ENCODE data around the gene LCA5L. TPM values are rescaled to one million over a fixed set of nuclear protein-coding genes. Genes with fewer than 3 reads are reported as not detected.

LCA5L gene
- total and polyA plus RNA-seq, 10 of the 15 experiments (the other 5 are each of a cell fraction or from before 2014, with no cell fraction given): 0.18 to 0.55 (median 0.27) TPM; not detected in 2

- Histone ChIP-seq H3K4me1 (ENCODE audit: control insufficient read depth, insufficient read depth, low read length) (no peaks in the 10 kb centered on the region), H3K36me3 (ENCODE audit: control insufficient read depth in 2 of 2, insufficient read depth in 2 of 2, low read length in 1 of 2) (no peaks in the 10 kb centered on the region), H3K27me3 (replicated peaks in 1 of 2; ENCODE audit: control insufficient read depth in 2 of 2, insufficient read depth in 2 of 2, low read length in 1 of 2) (no peaks in the 10 kb centered on the region), H2AFZ (ENCODE audit: control insufficient read depth, low read depth, low read length) (no peak overlapping the region), H3K9me3 (replicated peaks; ENCODE audit: control insufficient read depth, insufficient read depth, low read length) (no peaks in the 10 kb centered on the region), H3K4me2 (ENCODE audit: control insufficient read depth, insufficient read depth) (no peak overlapping the region), H3K9ac (ENCODE audit: control insufficient read depth, insufficient read depth, low read length) (no peak overlapping the region), H4K20me1 (ENCODE audit: control insufficient read depth, insufficient read depth) (no peaks in the 10 kb centered on the region), H3K4me3 (no peak overlapping the region), H3K27ac (ENCODE audit: control insufficient read depth, insufficient read depth) (no peak overlapping the region), H3K79me2 (ENCODE audit: control insufficient read depth, insufficient read depth, low read length) (no peaks in the 10 kb centered on the region)
- in situ Hi-C loops (cut with MboI): no loop called here
- BruUV-seq (replicated peaks): no TSS peak
- no peak for ATAC-seq
- 42% methylated on average over 4 of the region's 4 CpGs for WGBS (ENCODE audit: insufficient coverage, insufficient replicate concordance, low lambda C conversion rate, missing lambda C conversion rate)
- POLR2A ChIA-PET: interaction anchor here (1.4 kb wide), 1 partner anchor 10 kb away, joined by 3 read pairs; no protein-coding TSS in a partner anchor
- no peak for FAIRE-seq
- no peak for DNase-seq (ENCODE audit: low read depth, low spot score)
- RAD21 ChIA-PET (ENCODE audit: unreplicated experiment): no interaction called here
- intact Hi-C loops (cut with micrococcal nuclease; ENCODE audit: unreplicated experiment): no loop called here
- CTCF ChIA-PET: interaction anchor here (1.2 to 2.3 kb wide), 3 partner anchors 10 to 19 kb away, joined by 3 to 8 read pairs (median 4); no protein-coding TSS in a partner anchor
- SMC1A ChIA-PET (ENCODE audit: uncharacterized antibody, unreplicated experiment): no interaction called here
- TF ChIP-seq BRCA1 (IDR thresholded peaks at IDR 0.05; ENCODE audit: low read depth, low read length): no peak
- no peak for TF ChIP-seq KDM1A (IDR thresholded peaks at IDR 0.05; ENCODE audit: borderline replicate concordance)
- no peak for TF ChIP-seq FOXK2 (IDR thresholded peaks at IDR 0.05)
- no peak for TF ChIP-seq MLLT1 (IDR thresholded peaks at IDR 0.05)
- TF ChIP-seq IKZF2 (IDR thresholded peaks at IDR 0.05): no peak
- TF ChIP-seq IRF4 (IDR thresholded peaks at IDR 0.05; ENCODE audit: low read depth, low read length): no peak
- no peak for TF ChIP-seq STAT1 (conservative IDR thresholded peaks at IDR 0.05)
- TF ChIP-seq, protein P1, sequence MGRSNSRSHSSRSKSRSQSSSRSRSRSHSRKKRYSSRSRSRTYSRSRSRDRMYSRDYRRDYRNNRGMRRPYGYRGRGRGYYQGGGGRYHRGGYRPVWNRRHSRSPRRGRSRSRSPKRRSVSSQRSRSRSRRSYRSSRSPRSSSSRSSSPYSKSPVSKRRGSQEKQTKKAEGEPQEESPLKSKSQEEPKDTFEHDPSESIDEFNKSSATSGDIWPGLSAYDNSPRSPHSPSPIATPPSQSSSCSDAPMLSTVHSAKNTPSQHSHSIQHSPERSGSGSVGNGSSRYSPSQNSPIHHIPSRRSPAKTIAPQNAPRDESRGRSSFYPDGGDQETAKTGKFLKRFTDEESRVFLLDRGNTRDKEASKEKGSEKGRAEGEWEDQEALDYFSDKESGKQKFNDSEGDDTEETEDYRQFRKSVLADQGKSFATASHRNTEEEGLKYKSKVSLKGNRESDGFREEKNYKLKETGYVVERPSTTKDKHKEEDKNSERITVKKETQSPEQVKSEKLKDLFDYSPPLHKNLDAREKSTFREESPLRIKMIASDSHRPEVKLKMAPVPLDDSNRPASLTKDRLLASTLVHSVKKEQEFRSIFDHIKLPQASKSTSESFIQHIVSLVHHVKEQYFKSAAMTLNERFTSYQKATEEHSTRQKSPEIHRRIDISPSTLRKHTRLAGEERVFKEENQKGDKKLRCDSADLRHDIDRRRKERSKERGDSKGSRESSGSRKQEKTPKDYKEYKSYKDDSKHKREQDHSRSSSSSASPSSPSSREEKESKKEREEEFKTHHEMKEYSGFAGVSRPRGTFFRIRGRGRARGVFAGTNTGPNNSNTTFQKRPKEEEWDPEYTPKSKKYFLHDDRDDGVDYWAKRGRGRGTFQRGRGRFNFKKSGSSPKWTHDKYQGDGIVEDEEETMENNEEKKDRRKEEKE (IDR thresholded peaks at IDR 0.05): no peak
- no peak for TF ChIP-seq RUNX3 (IDR thresholded peaks at IDR 0.05; ENCODE audit: low read length)
- no peak for TF ChIP-seq RAD51 (IDR thresholded peaks at IDR 0.05)
- TF ChIP-seq, protein P2, sequence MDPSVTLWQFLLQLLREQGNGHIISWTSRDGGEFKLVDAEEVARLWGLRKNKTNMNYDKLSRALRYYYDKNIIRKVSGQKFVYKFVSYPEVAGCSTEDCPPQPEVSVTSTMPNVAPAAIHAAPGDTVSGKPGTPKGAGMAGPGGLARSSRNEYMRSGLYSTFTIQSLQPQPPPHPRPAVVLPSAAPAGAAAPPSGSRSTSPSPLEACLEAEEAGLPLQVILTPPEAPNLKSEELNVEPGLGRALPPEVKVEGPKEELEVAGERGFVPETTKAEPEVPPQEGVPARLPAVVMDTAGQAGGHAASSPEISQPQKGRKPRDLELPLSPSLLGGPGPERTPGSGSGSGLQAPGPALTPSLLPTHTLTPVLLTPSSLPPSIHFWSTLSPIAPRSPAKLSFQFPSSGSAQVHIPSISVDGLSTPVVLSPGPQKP (IDR thresholded peaks at IDR 0.05; ENCODE audit: low read depth, low read length): no peak
- TF ChIP-seq CEBPZ (IDR thresholded peaks at IDR 0.05; ENCODE audit: low read depth, low read length): no peak
- TF ChIP-seq FOS (IDR thresholded peaks at IDR 0.05; ENCODE audit: borderline replicate concordance, extremely low read depth, insufficient read length): no peak
- TF ChIP-seq E2F8 (IDR thresholded peaks at IDR 0.05; ENCODE audit: low read depth, partially characterized antibody): no peak
These were observed 15.1 kb downstream of the LCA5L start for GRCh38 chr21:39430457-39430856.

Data from GM12878 (cell line).